Transverse colon (tissue), 3 donors: ENCODE measurements around the gene TMEM184A.

Experiments
- CTCF ChIP-seq, 5 experiments: fragments of 200-600 bp in 3 of 5; fragments of 450-650 bp in 2 of 5; sonication (generic) in 3 of 5; IDR thresholded peaks; 1 replicate in 2 of 5; 2 replicates in 3 of 5; pipeline ENCODE4 v1.5.1; 2016 to 2017; ENCODE audit warnings: antibody characterized with exemption in 5 of 5, inconsistent platforms in 3 of 5, mild to moderate bottlenecking in 2 of 5, moderate library complexity in 1 of 5
- EP300 ChIP-seq: sonication (generic); formaldehyde crosslinking; IDR thresholded peaks from one replicate; pipeline ENCODE4 v1.6.1; 2017; ENCODE audit warnings: antibody characterized with exemption, low read depth
- POLR2A ChIP-seq: fragments of 450-650 bp; IDR thresholded peaks from one replicate; pipeline ENCODE4 v1.6.1; 2016; ENCODE audit warnings: antibody characterized with exemption, mild to moderate bottlenecking, moderate library complexity

GRCh38 chr7:1569016-1569415, 13.0 kb upstream of the TMEM184A start:
- no peak for TF ChIP-seq CTCF (IDR thresholded peaks at IDR 0.05)
- TF ChIP-seq EP300: no peak
- no peak for TF ChIP-seq POLR2A
